Cardiac fibroblast (primary cell): ENCODE results near the gene PRR5.

ENCODE experiments used
- DNase-seq, 2 donors: peaks; one replicate each; pipeline versions ENCODE4 v3.0.0 to v3.0.0-alpha.2; 2010; ENCODE audit warnings: low read depth in 2 of 2
- H3K4me3 ChIP-seq, 2 donors: replicated peaks in 1 of 2; 1 replicate in 1 of 2; 2 replicates in 1 of 2; pipeline ENCODE4 v1.5.1; 2011; ENCODE audit warnings: low read depth in 2 of 2, low read length in 2 of 2, mild to moderate bottlenecking in 2 of 2, moderate library complexity in 1 of 2
- CTCF ChIP-seq: IDR thresholded peaks from one replicate; pipeline ENCODE4 v1.5.1; 2011; ENCODE audit warnings: low read depth, mild to moderate bottlenecking, low read length, inconsistent platforms

The PRR5 gene

GRCh38 chr22:44714703-44715350 lies 12.8 kb downstream of the PRR5 start:
- no peak for TF ChIP-seq CTCF
- no peak overlapping the region for H3K4me3 ChIP-seq
- no peak for DNase-seq

GRCh38 chr22:44718418-44718817 lies 16.4 kb downstream of the PRR5 start:
- no peak overlapping the region for H3K4me3 ChIP-seq
- no peak for TF ChIP-seq CTCF
- DNase-seq: no peak

- DNase-seq: no peak
- no peak overlapping the region for H3K4me3 ChIP-seq
- TF ChIP-seq CTCF: no peak
Observed at GRCh38 chr22:44719586-44720368, 17.8 kb downstream of the PRR5 start.

- no peak overlapping the region for H3K4me3 ChIP-seq
- DNase-seq: no peak
- TF ChIP-seq CTCF: no peak
Observed at GRCh38 chr22:44721213-44721612, 19.2 kb downstream of the PRR5 start.

- no peak for DNase-seq
- H3K4me3 ChIP-seq: no peak overlapping the region
- TF ChIP-seq CTCF: no peak
Observed at GRCh38 chr22:44722611-44723010, 20.6 kb downstream of the PRR5 start.

- DNase-seq: peak; percentile 31 to 45
Observed at GRCh38 chr22:44723801-44724200, 21.8 kb downstream of the PRR5 start.

More at GRCh38 chr22:44723801-44724200, 21.8 kb downstream of the PRR5 start:
- no peak overlapping the region for H3K4me3 ChIP-seq
- TF ChIP-seq CTCF: no peak
